Retina (tissue), 1 donor: ENCODE results near the gene TCP11.

Experiments used
- DNase-seq: peaks from one replicate; pipeline ENCODE4 v3.0.0-alpha.2; 2016

The TCP11 gene

GRCh38 chr6:35141007-35141655 is at the start of gene TCP11:
TSS of gene TCP11 (minus strand) at chr6:35141339. CDS start at chr6:35140870, 469 bp downstream.
- DNase-seq, result peak; percentile 85

- DNase-seq, result no peak
These were observed 49.2 kb upstream of the TCP11 start for GRCh38 chr6:35190306-35190705.

GRCh38 chr6:35188886-35189285 is 47.7 kb upstream of the TCP11 start:
- no peak for DNase-seq

- no peak for DNase-seq
These were observed 45.4 kb upstream of the TCP11 start for GRCh38 chr6:35186571-35186970.

GRCh38 chr6:35185971-35186370 is 44.8 kb upstream of the TCP11 start:
- no peak for DNase-seq

GRCh38 chr6:35185302-35185681 is 44.2 kb upstream of the TCP11 start:
- no peak for DNase-seq

GRCh38 chr6:35184580-35185301 is 43.6 kb upstream of the TCP11 start:
- no peak for DNase-seq

- DNase-seq, result no peak
These were observed 42.8 kb upstream of the TCP11 start for GRCh38 chr6:35183935-35184334.

GRCh38 chr6:35183281-35183680 is 42.1 kb upstream of the TCP11 start:
- DNase-seq, result no peak

GRCh38 chr6:35181933-35182612 is 40.9 kb upstream of the TCP11 start:
- DNase-seq, result peak; percentile 43

- DNase-seq, result no peak
These were observed 40.3 kb upstream of the TCP11 start for GRCh38 chr6:35181308-35181932.

GRCh38 chr6:35179901-35180535 is 38.9 kb upstream of the TCP11 start:
- DNase-seq, result no peak

- no peak for DNase-seq
These were observed 38.0 kb upstream of the TCP11 start for GRCh38 chr6:35178932-35179832.

GRCh38 chr6:35178012-35178411 is 36.9 kb upstream of the TCP11 start:
- DNase-seq, result no peak

- no peak for DNase-seq
These were observed 36.5 kb upstream of the TCP11 start for GRCh38 chr6:35177596-35177995.

- no peak for DNase-seq
These were observed 36.0 kb upstream of the TCP11 start for GRCh38 chr6:35177157-35177556.

- DNase-seq, result no peak
These were observed 35.3 kb upstream of the TCP11 start for GRCh38 chr6:35176301-35177024.

- no peak for DNase-seq
These were observed 33.4 kb upstream of the TCP11 start for GRCh38 chr6:35174501-35174900.

- DNase-seq, result no peak
These were observed 32.9 kb upstream of the TCP11 start for GRCh38 chr6:35174088-35174434.

GRCh38 chr6:35173427-35174087 is 32.4 kb upstream of the TCP11 start:
- DNase-seq, result no peak

GRCh38 chr6:35173044-35173426 is 31.9 kb upstream of the TCP11 start:
- DNase-seq, result no peak
